Measurements from ENCODE around the gene FAM187B.

Gene FAM187B

DNA sequence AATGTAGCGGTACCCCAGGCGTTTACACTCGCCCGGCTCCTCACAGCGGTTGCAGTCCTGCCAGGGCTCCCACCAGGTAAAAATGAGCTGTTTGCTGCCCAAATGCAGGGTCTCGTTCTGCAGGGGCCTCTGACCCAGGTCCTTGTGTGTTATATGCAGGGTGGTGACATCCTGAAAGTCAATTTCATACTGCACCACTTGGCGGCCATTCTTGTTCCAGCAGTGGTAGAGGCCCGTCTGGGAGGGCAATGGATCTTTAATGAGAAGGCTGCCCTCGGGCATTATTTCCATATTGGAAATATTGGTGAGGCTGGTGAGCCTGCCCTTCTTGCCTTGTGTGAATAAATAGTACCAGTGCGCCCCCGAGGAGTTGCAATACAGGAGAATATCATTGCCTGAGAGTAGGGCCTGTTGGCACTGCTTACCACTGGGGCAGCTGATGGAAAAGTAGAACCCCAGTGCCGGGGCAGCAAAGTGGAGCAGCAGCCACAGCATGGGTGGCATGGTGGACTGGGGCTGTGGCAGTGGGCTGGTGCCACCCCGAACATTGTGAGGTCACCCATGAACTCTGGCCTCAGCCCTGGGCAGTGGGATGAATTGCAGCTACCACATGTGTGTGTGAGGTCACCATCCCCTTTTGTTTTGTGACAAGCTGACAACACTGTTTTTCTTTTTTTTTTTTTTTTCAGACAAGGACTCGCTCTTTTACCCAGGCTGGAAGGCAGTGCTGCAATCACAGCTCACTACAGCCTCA is at the start of gene FAM187B:
Gene FAM187B (minus strand): TSS at position 563 of the 754 bp plus-strand sequence. CDS start 59 bp downstream, at position 504.
- DNase-seq = no peak

DNA sequence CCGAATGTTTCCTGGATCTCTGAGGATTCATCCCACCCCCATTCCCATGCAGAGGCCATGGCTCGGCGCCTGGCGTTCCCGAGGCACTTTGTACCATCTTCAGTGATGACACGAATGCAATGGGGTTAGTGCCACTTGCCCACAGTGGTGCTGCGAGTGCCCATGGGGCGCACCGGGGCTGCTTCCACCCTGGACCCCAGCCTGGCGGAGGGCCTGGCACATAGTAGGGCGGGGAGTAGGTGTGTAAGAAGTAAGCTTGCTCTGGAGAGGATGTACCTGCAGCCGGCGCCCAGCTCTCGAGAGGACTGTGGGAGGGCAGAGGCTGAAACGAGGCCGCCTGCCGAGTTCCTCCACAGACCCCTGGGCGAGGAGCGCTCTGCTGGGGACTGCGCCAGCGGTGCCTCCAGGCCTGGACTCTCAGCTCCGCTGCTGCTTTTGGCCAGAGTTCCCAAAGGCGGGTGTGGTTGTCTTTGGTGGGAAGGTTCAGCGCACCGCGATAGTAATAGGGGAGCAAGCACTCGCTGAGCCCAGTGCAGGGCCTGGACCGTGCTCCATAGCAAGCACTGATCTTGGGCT is 48.3 kb upstream of the FAM187B start:
- DNase-seq = no peak

GRCh38 chr19:35274323-35274722 is 45.8 kb upstream of the FAM187B start:
- no peak for DNase-seq

DNA sequence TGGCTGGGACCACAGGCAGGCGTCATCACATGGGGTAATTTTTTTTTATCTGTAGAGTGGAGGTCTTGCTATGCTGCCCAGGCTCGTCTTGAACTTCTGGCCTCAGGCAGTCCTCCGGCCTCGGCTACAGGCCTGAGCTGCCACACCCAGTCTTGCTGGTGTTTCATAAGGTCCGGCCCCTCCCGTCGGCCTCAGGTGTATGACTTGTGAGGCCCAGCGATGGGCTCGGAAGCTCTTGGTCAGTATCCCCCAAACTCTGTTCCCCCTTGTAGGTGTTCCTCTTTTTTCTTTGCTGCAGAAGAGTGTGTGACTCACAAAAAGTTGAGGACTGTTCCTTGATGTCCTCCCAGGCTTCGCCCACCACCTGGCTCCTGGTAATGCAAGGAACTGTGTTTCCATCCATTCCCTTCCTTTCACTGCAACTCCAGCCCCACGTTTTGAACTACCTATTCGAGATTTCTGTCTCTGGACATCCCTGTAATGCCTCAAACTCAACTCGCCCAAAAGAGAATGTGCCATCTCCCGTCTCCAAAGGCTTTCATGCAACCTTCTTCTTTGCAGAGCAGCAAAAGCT is 45.2 kb upstream of the FAM187B start:
- no peak for DNase-seq

DNA sequence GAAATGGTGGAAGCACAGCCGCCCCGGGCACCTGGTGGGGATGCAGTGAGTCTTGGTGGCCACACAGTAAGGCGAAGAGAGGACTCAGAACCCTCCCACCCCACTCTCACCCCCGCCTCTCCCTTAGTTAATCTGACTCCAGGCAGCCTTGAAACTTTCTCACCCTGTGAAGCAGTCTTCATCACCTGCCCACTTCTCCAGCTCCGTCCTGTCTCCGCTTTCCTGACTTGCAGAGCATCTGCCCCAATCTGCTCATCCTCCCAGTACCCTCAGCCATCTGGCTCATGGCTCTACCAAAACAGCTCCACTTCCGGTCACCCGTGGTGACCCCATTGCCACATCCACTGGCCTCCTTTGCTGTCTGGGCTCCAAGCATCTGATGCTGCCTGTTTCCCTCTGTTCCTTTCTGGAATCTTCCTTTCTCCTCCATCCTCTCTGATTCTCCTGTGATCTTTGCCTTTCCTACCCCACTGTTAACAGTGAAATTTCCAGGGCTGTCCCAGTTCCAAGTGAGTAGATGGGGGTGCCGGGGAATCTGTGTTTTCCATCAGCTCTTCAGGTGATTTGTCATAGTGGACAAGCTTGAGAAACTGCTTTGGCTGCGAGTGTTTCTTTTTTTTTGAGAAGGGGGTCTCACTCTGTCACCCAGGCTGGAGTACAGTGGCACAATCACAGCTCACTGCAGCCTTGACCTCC is 44.6 kb upstream of the FAM187B start:
- no peak for DNase-seq

DNA sequence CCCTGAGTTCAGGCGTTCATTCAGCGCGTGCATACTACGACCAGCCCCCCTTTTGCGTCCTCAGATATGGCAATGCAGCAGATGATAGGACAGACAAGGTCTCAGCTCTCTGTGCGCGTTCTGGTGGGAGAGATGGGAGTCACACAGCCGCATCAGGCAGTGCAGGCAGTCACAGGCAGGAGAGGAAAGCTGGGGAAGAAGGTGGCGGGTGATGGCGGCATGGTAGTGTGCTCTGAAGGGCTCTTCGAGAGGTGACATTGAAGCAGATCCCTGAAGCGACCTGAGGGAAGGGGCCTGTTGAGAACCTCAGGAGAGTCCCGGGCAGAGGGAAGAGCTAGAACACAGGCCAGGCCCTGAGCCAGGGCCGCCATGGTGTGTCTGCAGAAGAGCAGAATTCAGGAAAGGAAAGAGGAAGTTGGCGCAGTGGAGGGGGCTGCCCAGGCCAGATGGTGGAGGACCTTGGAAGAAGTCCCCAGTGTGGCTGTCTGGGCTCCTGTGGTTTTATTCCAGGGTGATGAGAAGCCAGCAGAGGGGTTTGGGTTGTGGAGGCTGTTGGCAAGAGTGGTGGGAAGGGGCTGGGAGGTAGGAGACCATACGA is 43.7 kb upstream of the FAM187B start:
- DNase-seq = no peak

GRCh38 chr19:35271546-35271945 is 43.0 kb upstream of the FAM187B start:
- DNase-seq = no peak

GRCh38 chr19:35270381-35270811 is 41.9 kb upstream of the FAM187B start:
- DNase-seq = no peak

- DNase-seq = peak; percentile 4
These were observed 41.0 kb upstream of the FAM187B start for GRCh38 chr19:35269438-35270117.

- DNase-seq = peak; percentile 13
These were observed 40.2 kb upstream of the FAM187B start, which contains the start of gene USF2 for GRCh38 chr19:35268536-35269437. TSS of gene USF2 (plus strand) at chr19:35268962. CDS start at chr19:35269102, 140 bp downstream.

DNA sequence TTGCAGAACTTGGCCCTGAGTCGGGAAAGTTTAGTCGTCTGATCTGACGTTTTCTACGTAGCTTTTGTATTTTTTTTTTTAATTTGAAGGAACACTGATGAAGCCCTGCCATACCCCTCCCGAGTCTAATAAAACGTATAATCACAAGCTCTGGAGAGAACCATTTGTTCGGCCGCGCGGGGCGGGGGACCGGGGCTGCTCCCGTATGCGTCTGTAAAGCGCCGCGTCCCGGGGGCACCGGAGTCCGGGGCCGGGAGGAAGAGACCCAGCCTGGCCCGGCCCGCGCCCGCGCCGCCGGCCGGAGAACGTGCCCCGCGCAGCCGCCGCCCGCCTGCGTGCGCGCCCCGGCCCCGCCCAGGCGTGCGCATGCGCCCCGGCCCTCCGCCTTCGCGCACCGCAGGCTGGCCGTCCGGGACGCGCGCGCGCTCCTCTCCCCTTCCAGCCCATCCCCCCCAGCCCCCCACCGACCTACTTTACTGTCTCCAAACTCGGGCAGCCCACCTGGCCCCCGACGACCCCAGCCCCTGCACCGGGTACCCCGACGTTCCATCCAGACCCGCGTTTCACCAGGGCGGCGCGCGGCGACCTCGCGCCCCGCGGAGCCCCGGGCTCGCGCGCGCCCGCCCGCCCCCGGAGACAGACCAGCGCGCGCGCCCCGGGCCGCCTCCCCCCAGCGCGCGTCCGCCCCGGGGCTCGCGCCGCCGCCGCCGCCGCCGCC is 39.4 kb upstream of the FAM187B start:
- DNase-seq = peak; percentile 53

- peak; percentile 26 for DNase-seq
These were observed 38.8 kb upstream of the FAM187B start for GRCh38 chr19:35267353-35267817.

DNA sequence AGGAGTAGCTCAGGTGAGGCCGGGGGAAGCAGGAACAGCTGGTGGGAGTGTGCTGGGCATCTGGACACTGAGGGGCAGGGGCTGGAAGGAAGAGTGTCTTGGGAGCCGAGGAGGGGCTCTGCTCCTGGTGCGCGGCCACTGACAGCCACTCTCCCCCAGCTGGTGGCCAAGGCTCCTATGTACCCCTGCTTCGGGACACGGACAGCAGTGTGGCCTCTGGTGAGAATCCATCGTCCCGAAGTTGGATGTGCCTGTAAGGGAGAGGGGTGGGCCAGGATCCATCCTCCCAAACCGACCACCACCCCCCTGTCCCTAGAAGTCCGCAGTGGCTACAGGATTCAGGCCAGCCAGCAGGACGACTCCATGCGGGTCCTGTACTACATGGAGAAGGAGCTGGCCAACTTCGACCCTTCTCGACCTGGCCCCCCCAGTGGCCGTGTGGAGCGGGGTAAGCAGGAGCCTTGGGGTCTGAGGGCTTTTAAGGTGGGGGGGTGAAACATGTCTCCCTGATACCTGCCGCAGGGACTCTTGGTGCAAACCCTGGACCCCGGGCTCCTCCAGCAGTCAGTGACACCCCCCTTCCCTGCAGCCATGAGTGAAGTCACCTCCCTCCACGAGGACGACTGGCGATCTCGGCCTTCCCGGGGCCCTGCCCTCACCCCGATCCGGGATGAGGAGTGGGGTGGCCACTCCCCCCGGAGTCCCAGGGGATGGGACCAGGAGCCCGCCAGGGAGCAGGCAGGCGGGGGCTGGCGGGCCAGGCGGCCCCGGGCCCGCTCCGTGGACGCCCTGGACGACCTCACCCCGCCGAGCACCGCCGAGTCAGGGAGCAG is 38.2 kb upstream of the FAM187B start:
- DNase-seq = no peak

GRCh38 chr19:35265900-35266519 is 37.5 kb upstream of the FAM187B start:
- no peak for DNase-seq

GRCh38 chr19:35265126-35265899 is 36.8 kb upstream of the FAM187B start:
- no peak for DNase-seq

DNA sequence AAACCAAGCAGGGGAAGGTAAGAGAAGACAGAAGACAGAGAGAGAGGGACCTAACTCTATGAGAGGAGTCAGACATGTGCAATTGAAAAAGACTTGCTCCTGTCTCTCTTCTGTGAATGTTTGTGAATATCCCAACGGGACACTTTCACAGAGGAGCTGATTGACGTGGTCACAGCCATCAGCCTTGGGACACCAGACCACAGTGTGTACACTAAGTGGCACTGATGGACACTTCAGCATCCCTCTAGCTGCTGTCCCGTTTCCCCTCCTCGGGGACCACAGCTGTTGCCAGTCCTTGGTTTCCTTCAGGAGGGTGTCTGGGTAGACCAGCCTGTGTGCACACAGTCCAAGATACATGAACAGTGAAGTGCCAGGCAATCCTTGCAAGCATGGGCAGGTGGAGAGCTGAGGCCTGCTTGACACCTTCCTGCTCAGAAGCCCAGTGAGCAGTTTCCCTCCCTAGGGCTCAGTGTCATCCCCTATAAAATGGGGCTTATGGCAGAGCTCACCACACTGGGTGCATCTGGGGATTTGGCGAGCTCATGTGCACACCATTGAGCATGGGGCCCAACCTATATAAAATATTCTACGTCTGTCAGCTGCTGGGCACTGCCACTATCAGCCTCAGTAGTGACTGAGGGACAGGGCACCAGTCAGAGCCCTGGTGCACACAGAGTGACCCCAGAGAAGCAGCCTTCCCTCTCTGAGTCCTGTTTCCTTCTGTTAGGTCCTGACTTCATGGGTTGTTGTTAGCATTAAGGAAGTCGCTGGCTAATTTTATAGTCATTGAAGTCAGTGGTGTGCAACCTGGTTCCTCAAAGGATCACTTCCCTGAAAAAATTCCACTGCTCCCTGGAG is 36.0 kb upstream of the FAM187B start:
- DNase-seq = no peak

DNA sequence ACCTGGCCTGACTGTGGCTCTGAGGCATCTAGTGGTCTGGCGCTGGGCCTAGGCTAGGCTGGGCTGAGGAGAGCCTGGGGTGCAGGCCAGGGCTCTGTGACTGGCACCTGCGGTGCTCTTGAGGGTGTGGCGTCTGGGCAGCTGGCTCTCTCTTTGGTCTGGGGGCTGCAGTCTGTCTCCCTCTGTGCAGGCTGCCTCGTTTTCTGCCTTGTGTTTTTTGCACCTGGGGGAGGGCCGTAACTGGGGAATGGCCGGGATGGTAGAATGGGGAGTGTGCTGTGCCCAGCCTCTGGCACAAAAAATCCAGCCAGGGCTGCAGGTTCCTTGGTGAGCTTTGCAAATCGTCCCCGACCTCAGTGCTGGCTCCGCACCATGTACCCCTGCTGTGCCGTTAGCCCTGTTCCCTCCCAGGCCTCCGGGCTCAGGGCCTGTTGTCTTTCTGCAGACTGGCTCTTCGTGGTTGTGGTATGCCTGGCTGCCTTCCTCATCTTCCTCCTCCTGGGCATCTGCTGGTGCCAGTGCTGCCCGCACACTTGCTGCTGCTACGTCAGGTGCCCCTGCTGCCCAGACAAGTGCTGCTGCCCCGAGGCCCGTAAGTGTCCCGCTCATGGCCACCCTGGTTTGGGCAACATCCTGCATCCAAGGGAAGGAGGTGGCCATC is 33.7 kb upstream of the FAM187B start:
- DNase-seq = no peak
